Measurements from ENCODE around the gene RAB3IL1. TPM values are rescaled to one million over a fixed set of nuclear protein-coding genes. Genes with fewer than 3 reads are reported as not detected.

Gene RAB3IL1
- total RNA-seq, 1 experiment from 2014 or later, result 18.1 TPM

GRCh38 chr11:61930933-61931332, 13.6 kb upstream of the RAB3IL1 start:
- DNase-seq (ENCODE audit: low read depth, low spot score), result no peak
- POLR2A ChIA-PET, result no interaction called here

More at GRCh38 chr11:61930933-61931332, 13.6 kb upstream of the RAB3IL1 start:
- H3K36me3 ChIP-seq (ENCODE audit: control insufficient read depth in 1 of 2, insufficient read depth in 2 of 2, low read length in 2 of 2), result no peaks in the 10 kb centered on the region
- no peak overlapping the region for H3K4me2 ChIP-seq (ENCODE audit: low read length)
- no peaks in the 10 kb centered on the region for H3K9me3 ChIP-seq (ENCODE audit: control insufficient read depth in 1 of 2, insufficient read depth in 1 of 2, low read depth in 1 of 2, low read length in 2 of 2)
- H3K27ac ChIP-seq (ENCODE audit: low read depth, low read length), result no peak overlapping the region
- H4K20me1 ChIP-seq (ENCODE audit: insufficient read depth), result no peaks in the 10 kb centered on the region
- ChIA-PET CTCF (interaction anchor here (3.7 kb wide), 1 partner anchor 17 kb away, joined by 19 read pairs; no protein-coding TSS in a partner anchor), RAD21 (ENCODE audit: low non-redundant PET in 1 of 2, low total read pairs in 2 of 2, uncharacterized antibody in 2 of 2, unreplicated experiment in 2 of 2) (no interaction called here)
- H3K4me3 ChIP-seq (replicated peaks in 1 of 2; ENCODE audit: low read depth in 1 of 2, low read length in 2 of 2), result no peak overlapping the region
- H3K27me3 ChIP-seq (ENCODE audit: insufficient read depth, low read length), result no peaks in the 10 kb centered on the region
- H3K9me2 ChIP-seq (ENCODE audit: insufficient read depth), result no peaks in the 10 kb centered on the region
- no peak for ATAC-seq
- no peaks in the 10 kb centered on the region for H3K79me2 ChIP-seq (ENCODE audit: insufficient read depth, low read length)
- no TSS peak for BruUV-seq (replicated peaks)
- intact Hi-C loops (cut with micrococcal nuclease), result no loop called here
- no peaks in the 10 kb centered on the region for H3K4me1 ChIP-seq (ENCODE audit: control insufficient read depth in 1 of 2, insufficient read depth in 2 of 2, low read length in 2 of 2)
- TF ChIP-seq POLR2AphosphoS5 (IDR thresholded peaks at IDR 0.05; ENCODE audit: low read depth, low read length) (no peak), POLR2A (IDR thresholded peaks at IDR 0.05; ENCODE audit: borderline replicate concordance, extremely low read depth, insufficient read depth, insufficient read length) (no peak), SRF (IDR thresholded peaks at IDR 0.05; ENCODE audit: low read depth) (no peak), ZBTB33 (IDR thresholded peaks at IDR 0.05; ENCODE audit: extremely low read depth, insufficient replicate concordance, low read length) (no peak), MAX (IDR thresholded peaks at IDR 0.05) (no peak), RAD21 (IDR thresholded peaks at IDR 0.05; ENCODE audit: low read depth) (no peak), SIN3A (IDR thresholded peaks at IDR 0.05; ENCODE audit: low read depth) (no peak), EGR1 (IDR thresholded peaks at IDR 0.05; ENCODE audit: low read depth) (no peak), EZH2phosphoT487 (IDR thresholded peaks at IDR 0.05; ENCODE audit: borderline replicate concordance) (no peak), FOSL1 (IDR thresholded peaks at IDR 0.05; ENCODE audit: low read depth) (no peak), ELF1 (IDR thresholded peaks at IDR 0.05; ENCODE audit: borderline replicate concordance, low read depth) (no peak), ZFX (IDR thresholded peaks at IDR 0.05) (no peak)
- H2AFZ ChIP-seq (ENCODE audit: low read depth, low read length, poor library complexity, severe bottlenecking), result no peak overlapping the region
- no peak overlapping the region for H3K9ac ChIP-seq (ENCODE audit: low read length)

Data from HCT116 (cell line).